ENCODE results near the gene PCDH18. TPM values are rescaled to one million over a fixed set of nuclear protein-coding genes. Genes with fewer than 3 reads are reported as not detected.
"Not testable (repeated sequence)": the region's sequence is repeated elsewhere in the genome, so short reads cannot be mapped to it uniquely, and the experiment has no call there.

Gene PCDH18, protein sequence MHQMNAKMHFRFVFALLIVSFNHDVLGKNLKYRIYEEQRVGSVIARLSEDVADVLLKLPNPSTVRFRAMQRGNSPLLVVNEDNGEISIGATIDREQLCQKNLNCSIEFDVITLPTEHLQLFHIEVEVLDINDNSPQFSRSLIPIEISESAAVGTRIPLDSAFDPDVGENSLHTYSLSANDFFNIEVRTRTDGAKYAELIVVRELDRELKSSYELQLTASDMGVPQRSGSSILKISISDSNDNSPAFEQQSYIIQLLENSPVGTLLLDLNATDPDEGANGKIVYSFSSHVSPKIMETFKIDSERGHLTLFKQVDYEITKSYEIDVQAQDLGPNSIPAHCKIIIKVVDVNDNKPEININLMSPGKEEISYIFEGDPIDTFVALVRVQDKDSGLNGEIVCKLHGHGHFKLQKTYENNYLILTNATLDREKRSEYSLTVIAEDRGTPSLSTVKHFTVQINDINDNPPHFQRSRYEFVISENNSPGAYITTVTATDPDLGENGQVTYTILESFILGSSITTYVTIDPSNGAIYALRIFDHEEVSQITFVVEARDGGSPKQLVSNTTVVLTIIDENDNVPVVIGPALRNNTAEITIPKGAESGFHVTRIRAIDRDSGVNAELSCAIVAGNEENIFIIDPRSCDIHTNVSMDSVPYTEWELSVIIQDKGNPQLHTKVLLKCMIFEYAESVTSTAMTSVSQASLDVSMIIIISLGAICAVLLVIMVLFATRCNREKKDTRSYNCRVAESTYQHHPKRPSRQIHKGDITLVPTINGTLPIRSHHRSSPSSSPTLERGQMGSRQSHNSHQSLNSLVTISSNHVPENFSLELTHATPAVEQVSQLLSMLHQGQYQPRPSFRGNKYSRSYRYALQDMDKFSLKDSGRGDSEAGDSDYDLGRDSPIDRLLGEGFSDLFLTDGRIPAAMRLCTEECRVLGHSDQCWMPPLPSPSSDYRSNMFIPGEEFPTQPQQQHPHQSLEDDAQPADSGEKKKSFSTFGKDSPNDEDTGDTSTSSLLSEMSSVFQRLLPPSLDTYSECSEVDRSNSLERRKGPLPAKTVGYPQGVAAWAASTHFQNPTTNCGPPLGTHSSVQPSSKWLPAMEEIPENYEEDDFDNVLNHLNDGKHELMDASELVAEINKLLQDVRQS
- 34.4 TPM for total RNA-seq

DNA sequence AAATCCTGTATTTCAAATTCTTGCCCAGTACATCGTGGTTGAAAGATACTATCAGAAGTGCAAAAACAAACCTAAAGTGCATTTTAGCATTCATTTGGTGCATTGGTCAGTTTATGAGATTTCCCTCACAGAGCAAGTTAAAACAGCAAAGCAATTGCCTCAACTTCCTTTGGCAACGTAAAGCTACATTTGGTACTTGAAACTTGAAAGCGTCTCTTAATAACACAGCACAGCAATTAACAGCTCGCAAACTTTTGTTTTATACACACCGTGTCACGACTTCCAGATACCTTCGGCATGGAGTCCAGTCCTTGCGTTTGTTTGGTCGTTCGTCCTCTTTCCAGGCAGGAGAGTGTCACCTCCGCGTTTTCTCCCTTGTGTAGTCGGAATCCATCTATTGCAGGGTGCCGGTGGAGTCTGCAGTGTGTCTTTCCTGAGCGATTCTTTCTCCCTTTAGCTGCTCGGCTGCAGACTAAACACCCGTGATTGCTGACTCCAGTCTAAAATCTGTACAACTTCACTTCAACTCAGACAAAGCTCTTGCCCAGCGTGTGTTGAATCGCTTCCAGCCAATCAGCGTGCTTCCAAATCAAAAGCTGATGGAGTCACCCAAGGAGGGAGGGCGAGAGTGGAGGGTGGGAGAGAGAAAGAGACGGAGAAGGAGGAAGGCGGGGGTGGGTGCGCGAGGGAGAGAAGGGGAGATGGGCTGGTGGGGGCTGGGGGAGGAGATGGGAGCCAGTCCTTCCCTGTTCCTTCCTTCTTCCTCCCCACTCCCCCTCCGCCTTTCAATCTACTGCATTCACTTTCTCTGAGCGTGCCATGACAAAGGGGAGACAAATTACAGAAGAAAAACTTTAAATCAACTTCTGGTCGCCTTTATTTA, at the start of gene PCDH18:
Gene PCDH18, minus strand, starts transcription at position 509 of the 883 bp plus-strand sequence. Its CDS starts 406 bp downstream, at position 103.
- ATAC-seq = peak; percentile 96

DNA sequence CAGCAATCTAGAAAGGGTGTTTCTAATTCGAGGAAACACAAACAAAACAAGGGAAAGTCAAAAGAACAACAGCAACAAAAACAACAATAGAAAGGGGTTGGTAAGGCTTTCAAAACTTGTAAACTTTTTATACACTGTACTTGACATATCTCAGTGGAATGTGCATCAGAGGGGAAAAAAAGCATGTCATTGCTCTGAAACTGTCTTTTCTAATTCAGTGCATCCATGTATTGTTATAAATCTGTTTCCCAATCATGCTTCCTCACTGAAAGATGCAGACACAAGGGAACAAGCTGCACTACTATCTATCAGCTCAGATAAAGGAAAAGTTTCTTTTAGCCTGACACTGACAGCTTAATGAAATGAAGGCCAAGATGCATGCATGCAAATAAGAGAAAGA, 44.2 kb upstream of the PCDH18 start:
- intact Hi-C loops (cut with DNase I) = no loop called here
- DNase-seq (ENCODE audit: low spot score) = no peak
- ATAC-seq = no peak

More for the DNA sequence above, at the start of gene PCDH18:
- intact Hi-C loops (cut with DNase I) = no loop called here
- peak; percentile 93 for DNase-seq (ENCODE audit: low spot score)

DNA sequence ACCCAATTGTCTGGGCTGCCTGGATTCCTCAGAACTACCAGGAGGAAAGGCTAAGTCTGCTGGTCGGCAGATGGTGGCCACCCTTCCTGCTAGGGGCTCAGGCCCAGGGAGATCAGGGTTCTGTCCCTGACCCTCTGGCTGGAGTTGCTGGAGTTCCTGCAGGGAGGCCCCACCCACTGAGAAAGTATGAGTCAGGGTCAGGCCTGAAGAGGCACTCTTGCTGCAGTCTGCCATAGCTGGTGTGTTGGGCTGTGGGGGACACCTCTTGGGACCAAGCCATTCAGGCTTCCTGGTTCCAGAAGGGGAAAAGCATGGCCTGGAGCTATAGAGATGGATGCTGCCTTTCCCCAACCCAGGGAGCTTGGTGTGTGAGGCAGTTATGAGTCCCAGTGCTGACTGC, 40.4 kb upstream of the PCDH18 start:
- no peak for DNase-seq (ENCODE audit: low spot score)
- intact Hi-C loops (cut with DNase I) = no loop called here
- no peak for ATAC-seq

DNA sequence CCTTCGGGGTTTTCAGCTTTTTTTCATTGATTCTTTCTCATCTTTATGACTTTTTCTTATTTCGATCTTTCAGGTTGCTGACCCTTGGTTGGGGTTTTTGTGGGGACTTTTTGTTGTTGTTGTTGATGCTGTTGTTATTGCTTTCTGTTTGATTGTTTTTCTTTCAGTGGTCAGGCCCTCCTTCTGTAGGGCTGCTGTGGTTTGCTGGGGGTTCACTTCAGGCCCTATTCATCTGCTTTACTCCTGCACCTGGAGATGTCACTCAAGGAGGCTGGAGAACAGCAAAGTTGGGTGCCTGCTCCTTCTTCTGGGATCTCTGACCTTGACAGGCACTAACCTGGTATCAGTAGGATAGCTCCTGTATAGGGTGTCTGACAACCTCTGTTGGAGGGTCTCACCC, 39.9 kb upstream of the PCDH18 start:
- ATAC-seq = no peak
- no peak for DNase-seq (ENCODE audit: low spot score)
- intact Hi-C loops (cut with DNase I) = no loop called here

DNA sequence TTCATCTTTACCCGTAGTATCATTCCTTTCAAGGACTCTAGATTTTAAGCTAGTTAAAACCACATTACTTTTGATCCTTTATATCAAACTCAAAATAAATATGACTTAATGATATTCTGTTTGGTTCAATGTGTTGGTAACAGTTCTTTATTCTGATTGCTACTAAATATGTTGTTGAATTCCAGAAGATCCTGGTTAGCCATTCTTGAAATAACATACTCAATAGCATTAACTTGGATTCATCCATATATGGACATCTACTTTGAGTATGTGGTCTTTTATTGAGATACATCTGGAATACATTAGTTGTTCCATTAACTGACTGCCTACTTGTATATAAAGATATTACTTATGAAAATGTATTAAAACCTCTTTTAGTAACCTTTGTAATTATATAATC, 27.5 kb upstream of the PCDH18 start:
- no peak for ATAC-seq
- no peak for DNase-seq (ENCODE audit: low spot score)
- intact Hi-C loops (cut with DNase I) = no loop called here

DNA sequence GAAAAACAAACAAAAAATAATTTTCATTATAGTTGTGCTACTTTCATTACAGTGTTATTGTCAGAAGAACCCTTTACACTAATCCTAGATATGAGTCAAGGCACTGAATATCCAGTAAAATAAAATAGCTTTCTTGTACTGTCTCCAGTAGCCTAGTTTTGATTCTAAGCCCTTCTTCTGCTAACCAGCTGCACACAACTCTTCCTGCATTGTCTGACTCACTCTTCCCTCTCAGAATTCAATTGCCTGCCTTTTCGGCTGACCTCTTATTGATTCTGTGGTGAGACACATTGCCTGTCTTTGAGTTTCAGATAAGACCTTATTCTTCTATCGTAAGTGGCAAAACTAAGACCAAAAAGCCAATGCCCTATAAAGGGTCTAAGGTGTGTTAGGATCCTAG, 26.7 kb upstream of the PCDH18 start:
- ATAC-seq (peak; percentile 39), DNase-seq (ENCODE audit: low spot score) (no peak)
- intact Hi-C loops (cut with DNase I) = no loop called here

DNA sequence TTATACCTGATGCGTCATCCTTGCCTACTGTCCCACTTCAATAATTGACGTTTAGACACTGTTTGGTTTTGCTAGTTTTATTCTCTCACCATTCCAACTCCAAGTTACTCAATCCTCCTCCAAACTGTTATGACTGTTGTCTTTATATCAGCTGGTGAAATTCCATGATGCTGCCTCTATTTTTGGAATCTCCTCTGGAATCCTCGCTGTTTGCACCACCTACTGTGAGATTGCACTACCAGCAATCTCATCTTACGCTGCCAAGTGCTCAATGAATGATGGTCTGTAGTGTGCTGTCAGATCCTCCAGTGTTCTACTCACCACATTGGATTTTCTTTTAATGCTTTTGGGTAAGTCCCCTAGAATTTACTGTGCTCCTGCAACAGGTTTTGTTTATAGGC, 13.2 kb upstream of the PCDH18 start:
- intact Hi-C loops (cut with DNase I) = no loop called here
- no peak for DNase-seq (ENCODE audit: low spot score)

DNA sequence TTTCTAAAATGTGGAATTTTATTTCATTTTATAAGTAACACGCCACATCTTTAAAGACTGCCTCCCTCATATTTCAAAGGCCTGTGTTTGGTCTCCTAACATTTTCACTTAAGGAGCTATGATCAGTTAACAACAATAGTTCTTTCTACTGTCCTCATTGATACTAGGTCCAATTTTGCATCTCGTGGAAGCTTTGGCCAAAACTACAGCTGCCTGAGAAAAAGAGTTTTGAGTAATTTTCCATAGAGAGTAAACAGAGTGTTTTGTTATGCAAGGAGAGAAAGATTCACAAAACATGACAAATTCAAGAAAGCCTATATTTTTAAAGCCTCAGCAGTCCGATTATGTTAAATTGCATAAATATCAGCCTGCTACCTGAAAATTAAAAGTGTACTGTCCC, 11.4 kb upstream of the PCDH18 start:
- intact Hi-C loops (cut with DNase I) = no loop called here
- ATAC-seq (peak; percentile 30), DNase-seq (ENCODE audit: low spot score) (no peak)

More for the DNA sequence above, 13.2 kb upstream of the PCDH18 start:
- ATAC-seq = peak; percentile 92

DNA sequence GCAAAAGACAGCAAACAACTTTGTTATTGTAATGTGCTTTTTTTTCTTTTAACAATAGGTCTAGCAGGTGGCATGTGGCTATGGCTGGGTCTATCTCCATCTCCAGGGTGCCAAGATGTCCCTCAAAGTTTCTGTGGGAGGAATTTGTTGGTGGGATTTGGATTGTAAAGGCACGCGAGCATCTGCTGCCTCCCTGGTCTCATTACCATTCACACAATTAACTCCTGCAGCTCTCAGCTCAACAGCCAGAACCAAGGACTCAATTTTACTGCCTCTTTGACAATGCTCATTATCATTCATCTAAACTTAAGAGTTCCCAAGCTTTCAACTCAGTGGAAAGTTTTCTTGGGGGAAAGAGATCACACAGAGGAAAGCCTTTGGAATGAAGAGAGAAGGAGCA, 10.9 kb upstream of the PCDH18 start:
- intact Hi-C loops (cut with DNase I) = no loop called here
- ATAC-seq (no peak), DNase-seq (ENCODE audit: low spot score) (no peak)

DNA sequence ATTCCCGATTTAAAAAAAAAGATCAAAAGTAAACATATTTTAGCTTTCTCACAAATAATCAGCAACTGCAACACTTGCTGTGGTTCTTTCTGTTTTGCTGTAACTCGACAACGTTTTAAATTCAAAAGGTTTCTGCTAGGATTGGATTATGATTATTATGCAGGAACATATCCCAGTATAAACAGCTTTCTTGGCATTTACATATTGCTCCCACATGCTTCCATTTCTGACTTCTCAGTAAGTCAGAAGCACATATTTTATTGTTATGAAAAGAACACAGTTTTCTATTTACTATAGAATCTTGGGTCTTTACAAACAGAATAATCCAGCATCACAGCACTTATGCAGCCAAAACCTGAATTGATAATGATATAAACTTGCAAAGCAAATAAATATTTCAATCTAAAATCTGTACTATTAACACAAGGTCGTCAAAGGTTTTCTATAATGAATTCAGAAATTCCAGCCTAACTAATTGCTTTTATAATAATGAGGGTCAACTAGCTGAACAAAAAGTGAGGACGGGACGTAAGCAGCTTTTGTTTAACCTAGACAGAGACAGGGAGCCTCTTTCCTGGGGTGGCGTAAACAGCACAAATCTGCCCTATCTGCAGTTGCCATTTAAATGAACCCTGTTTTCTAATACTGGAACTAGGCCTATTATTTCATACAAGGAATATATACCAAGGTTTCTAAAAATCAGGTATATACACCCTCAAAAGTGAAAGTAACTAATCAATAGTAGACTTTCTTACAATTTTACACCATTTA, 9.8 kb upstream of the PCDH18 start:
- intact Hi-C loops (cut with DNase I) = no loop called here
- ATAC-seq (peak; percentile 37), DNase-seq (ENCODE audit: low spot score) (no peak)

DNA sequence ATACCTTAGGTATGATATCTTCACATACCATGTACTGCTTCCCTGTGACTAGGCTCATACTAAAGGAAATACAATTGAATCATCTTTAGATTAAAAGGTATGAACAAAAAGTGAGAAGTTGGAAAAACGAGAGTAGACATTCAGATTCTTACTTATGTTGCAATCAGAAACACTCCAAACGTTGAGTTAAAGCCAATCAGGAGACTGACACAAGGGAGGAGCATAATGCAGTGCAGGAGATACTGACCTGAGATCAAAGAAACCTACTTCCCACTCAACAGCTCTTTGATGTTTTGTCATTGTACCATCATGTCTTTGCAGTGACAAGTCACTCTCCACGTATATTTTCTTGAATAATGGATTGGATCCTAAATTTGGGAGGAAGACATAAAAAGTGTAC, 8.9 kb upstream of the PCDH18 start:
- intact Hi-C loops (cut with DNase I) = no loop called here
- peak; percentile 29 for ATAC-seq
- no peak for DNase-seq (ENCODE audit: low spot score)

DNA sequence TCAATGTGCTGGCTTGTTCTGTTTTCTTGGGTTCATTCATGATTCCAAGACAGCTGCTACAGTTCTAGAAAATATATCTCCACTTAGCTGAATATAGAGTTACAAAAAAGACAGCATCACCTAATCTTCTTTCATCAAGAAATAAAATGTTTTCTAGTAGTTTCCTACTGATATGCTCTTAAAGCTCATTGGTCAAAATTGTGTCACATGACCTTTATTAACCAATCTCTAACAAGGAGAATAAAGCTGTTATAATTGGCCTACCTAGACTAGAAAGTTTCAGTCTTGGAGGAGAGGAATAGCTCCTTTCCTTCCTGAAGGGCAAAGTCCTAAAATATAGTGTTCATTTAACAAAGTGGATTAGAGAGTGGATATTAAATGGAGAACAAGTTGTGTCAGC, 8.1 kb upstream of the PCDH18 start:
- DNase-seq (ENCODE audit: low spot score) (no peak), ATAC-seq (no peak)
- intact Hi-C loops (cut with DNase I) = no loop called here

DNA sequence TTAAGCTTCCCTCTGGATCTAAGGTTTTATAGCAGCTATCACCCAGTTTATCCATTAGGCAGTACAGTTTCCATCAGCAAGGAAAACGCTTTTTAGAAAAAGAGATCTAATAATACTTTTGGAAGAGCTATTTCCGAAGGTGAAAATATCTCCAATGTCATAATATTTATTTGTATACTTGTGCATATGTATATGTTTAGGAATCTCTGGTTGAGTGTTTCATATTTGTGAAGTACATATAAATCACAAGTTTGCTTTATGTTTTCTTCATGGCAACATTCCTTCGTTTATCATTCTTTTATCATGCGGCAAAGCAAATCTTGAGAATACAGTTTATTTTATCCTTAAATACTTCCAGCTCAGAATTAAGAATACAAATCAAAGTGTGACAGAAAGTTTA, 6.2 kb upstream of the PCDH18 start:
- DNase-seq (ENCODE audit: low spot score) (no peak), ATAC-seq (no peak)
- intact Hi-C loops (cut with DNase I) = no loop called here

DNA sequence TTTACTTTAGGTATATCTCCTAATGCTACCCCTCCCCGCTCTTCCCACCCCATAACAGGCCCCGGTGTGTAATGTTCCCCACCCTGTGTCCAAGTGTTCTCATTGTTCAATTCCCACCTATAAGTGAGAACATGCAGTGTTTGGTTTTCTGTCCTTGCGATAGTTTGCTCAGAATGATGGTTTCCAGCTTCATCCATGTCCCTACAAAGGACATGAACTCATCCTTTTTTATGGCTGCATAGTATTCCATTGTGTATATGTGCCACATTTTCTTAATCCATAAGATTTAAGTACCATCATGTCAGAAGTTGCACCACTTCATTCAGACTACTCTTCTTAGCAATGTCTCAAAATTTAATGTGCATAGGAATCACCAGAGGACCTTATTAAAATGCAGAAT, 5.5 kb upstream of the PCDH18 start:
- ATAC-seq; intact Hi-C loops (cut with DNase I); DNase-seq (ENCODE audit: low spot score): not testable (repeated sequence)

DNA sequence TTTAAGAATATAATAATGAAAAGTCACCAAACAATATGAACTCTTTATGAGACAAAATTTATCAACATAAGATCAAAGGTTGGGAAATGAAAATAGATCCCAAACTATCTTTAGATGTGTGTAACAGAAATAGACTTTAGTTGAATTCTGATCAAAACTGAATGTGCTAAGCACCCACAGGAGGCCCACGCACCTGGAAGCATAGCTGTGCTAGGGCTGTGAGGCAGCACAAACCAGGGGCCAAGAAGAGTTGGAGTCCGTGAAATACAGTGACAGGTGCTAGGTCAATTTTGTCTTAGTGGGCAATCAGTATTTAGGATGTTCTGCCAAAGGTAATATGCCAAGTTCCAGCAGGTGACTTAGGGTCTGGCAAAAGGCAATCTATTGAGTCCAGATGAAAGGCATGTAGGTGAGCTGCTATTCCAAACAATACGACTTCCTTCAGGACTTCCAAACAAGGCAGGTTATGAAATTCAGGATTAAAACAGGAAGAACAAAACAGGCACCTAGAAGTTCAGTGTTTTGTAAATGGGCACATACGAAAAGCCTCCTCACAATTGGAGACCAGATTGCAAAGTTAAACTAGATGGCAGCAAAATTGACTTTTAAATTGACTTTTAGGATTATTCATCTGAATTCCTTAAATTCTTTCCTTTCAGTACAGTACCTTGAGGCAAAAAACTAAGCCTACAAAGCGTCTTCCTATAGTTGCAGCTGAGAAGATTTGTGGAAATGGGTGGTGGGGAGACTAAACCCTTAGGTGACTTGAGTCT, 4.7 kb upstream of the PCDH18 start:
- intact Hi-C loops (cut with DNase I) = no loop called here
- DNase-seq (ENCODE audit: low spot score) (no peak), ATAC-seq (no peak)

DNA sequence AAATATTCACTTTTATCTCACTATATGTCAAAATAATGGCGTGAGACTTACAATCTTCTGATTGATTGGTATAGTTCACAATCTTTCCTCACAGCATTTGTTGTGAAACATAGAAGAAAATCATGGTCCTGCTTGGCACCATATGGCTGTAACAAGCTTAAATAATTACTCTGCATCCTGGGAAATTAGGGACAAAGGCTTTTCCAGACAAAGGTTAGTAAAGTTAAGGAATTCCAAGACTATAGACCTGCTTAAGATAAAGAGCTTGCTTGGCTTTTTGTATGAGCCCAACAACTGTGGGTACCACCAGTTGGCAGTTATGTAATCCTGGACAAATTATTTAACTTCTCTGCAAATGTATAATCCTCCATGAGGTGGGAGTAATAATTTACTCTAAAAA, 3.4 kb upstream of the PCDH18 start:
- ATAC-seq = no peak
- DNase-seq (ENCODE audit: low spot score) = no peak
- intact Hi-C loops (cut with DNase I) = no loop called here

DNA sequence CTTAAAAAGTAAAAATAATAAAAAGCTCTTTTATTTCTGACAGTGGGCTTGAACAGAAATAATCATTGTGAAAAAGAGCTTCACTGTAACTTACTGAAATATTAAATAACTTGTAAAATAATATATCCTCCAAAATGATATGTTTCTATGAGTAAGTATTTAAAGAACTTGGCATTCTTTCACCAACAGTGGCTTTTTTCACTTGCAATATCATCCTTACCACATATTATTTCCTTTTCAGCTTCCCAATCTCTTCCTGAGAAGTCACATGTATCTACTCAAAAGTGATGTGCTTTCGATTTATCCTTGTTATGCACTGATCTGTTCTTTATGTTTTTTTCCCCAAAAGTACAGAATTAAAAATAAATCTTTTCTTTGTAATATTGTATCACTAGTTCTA, 2.2 kb upstream of the PCDH18 start:
- no peak for ATAC-seq
- DNase-seq (ENCODE audit: low spot score) = no peak
- intact Hi-C loops (cut with DNase I) = no loop called here
